Activated CD8-positive, alpha-beta memory T cell treated with anti-CD3 and anti-CD28 coated beads, Interleukin-2, amount 50 U/mL, for 1 hour (primary cell): Measurements from ENCODE around the gene TBC1D16.
"Not testable (repeated sequence)": the region's sequence is repeated elsewhere in the genome, so short reads cannot be mapped to it uniquely, and the experiment has no call there.

ENCODE experiments used
- DNase-seq: peaks from one replicate; pipeline ENCODE4 v3.0.0-alpha.2; 2020; ENCODE audit errors: extremely low read depth

TBC1D16 gene

GRCh38 chr17:80002690-80003490 lies 32.8 kb downstream of the TBC1D16 start:
- no peak for DNase-seq

GRCh38 chr17:80002070-80002641 lies 33.5 kb downstream of the TBC1D16 start:
- DNase-seq: no peak

- no peak for DNase-seq
Measured at GRCh38 chr17:80000981-80001775, 34.5 kb downstream of the TBC1D16 start.

GRCh38 chr17:80000136-80000535 lies 35.5 kb downstream of the TBC1D16 start:
- DNase-seq: no peak

- peak; percentile 56 for DNase-seq
Measured at GRCh38 chr17:79997011-79997660, 38.5 kb downstream of the TBC1D16 start.

GRCh38 chr17:79996291-79996690 lies 39.4 kb downstream of the TBC1D16 start:
- no peak for DNase-seq

GRCh38 chr17:79995696-79996095 lies 40.0 kb downstream of the TBC1D16 start:
- no peak for DNase-seq

- no peak for DNase-seq
Measured at GRCh38 chr17:79994602-79995001, 41.1 kb downstream of the TBC1D16 start.

- not testable (repeated sequence) for DNase-seq
Measured at GRCh38 chr17:79994228-79994569, 41.5 kb downstream of the TBC1D16 start.

GRCh38 chr17:79993390-79994227 lies 42.1 kb downstream of the TBC1D16 start:
- DNase-seq: peak; percentile 17

- no peak for DNase-seq
Measured at GRCh38 chr17:79992649-79993389, 42.9 kb downstream of the TBC1D16 start.

- no peak for DNase-seq
Measured at GRCh38 chr17:79991924-79992648, 43.6 kb downstream of the TBC1D16 start.

GRCh38 chr17:79991140-79991923 lies 44.3 kb downstream of the TBC1D16 start:
- peak; percentile 49 for DNase-seq

- DNase-seq: no peak
Measured at GRCh38 chr17:79990704-79991103, 45.0 kb downstream of the TBC1D16 start.

- no peak for DNase-seq
Measured at GRCh38 chr17:79990051-79990592, 45.5 kb downstream of the TBC1D16 start.

- DNase-seq: no peak
Measured at GRCh38 chr17:79989106-79989835, 46.4 kb downstream of the TBC1D16 start.

- DNase-seq: no peak
Measured at GRCh38 chr17:79988185-79988971, 47.3 kb downstream of the TBC1D16 start.

- no peak for DNase-seq
Measured at GRCh38 chr17:79987935-79988184, 47.8 kb downstream of the TBC1D16 start.
